Putamen (tissue), 1 donor: Measurements from ENCODE around the gene TRAK2.
"Not testable (repeated sequence)": the region's sequence is repeated elsewhere in the genome, so short reads cannot be mapped to it uniquely, and the experiment has no call there.

Source experiments
- DNase-seq: peaks from one replicate; pipeline ENCODE4 v3.0.0-alpha.2; 2016; ENCODE audit warnings: low spot score

The TRAK2 gene

DNA sequence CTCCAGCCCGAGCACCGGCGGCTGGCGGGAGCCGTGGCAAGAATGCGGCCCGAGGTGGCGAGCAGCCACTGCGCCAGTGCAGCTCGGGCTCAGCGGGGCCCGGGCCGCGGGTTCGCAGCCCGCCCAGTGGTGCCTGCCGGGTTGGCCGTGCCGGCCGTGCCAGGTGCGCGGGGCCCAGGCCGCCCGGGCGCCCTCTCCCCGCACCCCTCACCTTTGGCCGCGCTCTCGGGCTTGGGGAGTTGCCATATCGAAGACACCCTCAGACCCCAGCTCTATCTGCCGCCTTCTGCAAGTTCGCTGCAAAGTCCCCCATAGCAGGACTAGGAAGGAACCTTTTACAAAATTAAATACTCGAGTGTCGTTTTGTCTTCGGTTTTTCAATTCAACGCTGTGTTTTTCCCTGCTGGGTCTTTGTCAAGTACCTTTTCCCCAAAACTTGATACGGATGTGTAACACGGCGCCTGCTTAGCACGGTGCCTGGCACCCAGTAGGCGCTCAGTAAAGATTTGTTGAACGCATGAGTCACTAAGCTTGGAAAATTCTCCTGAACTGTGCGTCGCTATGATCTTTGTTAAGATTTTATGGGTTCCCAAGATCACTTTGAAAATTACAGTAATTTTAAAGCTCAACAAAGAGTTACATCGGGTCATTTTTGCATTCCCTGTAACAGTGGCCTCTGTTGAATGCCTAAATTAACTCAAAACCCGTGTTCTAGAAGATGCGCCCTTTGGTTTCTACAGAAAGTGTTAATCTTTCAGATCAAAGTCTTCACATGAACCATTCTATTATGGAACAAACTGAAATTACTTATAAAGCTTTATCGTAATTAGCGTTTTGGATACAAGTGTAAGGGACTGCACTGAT lies 1.0 kb upstream of the TRAK2 start:
- no peak for DNase-seq

DNA sequence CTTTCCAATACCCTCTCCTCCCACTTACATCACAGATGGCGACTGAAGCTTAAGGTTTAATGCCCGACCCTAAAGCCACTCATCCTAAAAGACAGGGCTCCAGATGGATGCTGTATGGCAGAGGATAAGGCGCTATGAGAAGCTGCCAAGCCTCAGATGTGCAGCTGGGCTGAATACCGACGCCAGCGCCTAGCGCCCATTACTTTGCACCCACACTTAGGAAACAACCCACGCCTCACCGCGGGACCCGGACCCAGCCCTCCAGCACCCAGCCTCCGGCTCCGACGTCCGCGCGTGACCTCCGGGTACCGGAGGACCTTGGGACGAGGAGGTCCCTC lies 335 bp downstream of the TRAK2 start:
- DNase-seq, result no peak

DNA sequence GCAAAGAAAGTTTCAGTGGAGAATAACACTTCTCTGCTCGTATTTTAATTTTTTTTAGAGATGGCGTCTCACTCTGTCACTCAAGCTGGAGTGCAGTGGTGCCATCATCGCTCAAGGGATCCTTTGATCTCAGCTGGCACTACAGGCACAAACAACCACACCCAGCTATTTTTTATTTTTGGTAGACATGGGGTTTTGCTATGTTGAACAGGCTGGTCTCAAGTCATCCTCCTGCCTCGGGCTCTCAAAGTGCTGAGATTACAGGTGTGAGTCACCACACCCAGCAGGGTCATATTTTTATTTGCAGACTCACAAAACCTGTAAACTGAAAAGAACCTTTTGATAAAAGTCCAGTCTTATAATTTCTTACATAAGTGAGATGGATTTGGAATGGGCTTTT lies 2.6 kb downstream of the TRAK2 start:
- DNase-seq, result no peak

DNA sequence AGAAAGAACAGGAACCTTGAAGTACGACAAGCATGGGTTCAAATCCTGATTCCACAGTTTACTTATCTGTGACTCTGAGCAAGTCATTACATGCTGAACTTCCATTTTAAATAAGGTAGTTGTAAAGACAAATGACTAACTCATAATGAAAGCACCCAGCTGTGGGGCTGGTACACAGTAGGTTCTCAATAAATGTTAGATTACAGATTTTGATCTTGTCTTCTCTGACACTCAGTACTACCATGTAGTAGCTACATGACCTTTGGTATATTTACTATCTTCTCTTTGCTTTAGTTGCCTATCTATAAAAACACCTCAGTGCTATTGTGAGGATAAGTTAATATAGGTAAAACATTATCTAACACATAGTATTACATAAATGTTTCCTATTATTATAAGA lies 3.2 kb downstream of the TRAK2 start:
- DNase-seq, result no peak

DNA sequence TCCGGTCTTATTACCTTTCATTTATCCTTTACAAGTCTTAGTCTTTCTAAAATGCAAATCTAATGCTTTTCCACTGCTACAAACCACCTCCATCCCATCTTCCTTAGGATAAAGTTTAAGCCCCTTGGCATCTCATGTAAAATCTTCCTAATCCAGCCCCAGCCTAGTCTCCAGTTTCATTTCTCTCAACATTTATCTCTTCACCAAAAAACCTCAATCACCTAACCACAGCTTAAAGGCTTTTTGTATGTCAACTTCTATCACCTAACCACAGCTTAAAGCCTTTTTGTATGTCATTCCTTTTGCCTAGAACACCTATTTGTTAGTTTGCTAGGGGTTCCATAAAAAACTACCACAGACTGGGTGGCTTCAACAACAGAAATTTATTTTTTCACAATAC lies 4.2 kb downstream of the TRAK2 start:
- no peak for DNase-seq

DNA sequence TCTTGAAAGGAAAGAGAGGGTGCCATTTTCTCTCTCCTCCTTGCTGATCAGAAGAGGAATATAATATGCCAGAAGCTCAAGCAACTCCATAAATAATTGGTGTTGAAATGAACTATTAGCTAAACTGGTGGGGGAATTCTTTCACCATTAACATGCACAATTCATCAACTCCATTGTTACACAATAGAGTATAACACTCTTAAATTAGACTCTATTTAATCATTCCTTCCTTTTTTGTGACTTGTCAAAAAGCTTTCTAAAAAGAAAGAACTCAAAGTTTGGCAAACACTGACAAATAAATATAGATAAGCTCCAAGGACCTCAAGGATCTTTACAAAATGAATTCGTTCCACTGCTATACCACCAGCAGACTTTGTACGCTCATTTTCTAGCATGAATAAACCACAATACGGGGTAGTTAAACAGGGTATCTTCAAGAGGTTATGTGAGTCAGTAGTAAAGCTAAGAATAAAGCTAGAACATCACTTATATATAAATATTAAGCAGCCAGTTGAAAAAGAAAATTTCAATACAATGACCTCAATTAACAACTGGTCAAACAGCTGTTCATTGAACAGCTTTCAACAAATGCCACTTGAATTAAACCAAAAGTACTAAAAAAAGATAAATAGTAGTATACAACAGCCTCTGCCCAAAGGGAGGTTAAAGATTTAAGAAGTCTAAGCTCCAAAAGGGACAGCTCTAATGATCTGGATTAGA lies 6.4 kb downstream of the TRAK2 start:
- DNase-seq, result no peak

DNA sequence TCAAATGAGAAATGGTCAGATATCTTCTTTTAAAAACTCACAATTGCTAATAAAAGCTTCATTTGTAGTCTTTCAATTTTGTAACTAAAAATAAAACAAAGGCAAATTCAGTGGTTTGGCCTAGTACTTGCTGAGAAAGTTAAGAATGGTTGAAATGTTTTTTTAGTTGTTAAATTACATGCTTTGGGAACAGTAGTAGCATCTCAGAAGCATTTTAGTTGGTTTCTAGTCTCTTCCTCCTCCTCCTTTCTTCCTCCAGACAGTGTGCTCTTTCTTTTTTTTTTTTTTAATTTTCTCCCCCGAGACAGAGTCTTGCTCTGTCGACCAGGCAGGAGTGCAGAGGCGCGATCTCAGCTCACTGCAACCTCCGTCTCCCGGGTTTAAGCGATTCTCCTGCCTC lies 9.8 kb downstream of the TRAK2 start:
- DNase-seq, result no peak

DNA sequence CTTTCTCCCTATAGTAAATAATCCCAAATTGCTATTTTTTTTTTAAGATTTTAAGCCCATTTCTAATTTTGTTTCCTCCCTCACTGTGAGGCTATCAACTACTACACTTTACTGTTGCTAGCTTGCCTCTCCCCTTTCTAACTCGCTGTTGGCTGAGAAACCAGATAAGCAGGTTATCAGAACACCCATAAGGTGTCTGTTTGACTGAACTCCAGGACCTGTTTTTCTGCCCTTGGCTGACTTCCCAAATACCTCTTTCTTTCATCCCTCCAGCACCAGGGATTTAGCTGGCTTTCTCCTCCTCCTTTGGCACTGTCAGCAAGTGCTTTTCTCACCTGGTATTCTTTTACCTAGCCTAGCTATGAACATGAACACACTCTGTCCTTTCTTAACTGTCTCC lies 11.1 kb downstream of the TRAK2 start:
- no peak for DNase-seq

DNA sequence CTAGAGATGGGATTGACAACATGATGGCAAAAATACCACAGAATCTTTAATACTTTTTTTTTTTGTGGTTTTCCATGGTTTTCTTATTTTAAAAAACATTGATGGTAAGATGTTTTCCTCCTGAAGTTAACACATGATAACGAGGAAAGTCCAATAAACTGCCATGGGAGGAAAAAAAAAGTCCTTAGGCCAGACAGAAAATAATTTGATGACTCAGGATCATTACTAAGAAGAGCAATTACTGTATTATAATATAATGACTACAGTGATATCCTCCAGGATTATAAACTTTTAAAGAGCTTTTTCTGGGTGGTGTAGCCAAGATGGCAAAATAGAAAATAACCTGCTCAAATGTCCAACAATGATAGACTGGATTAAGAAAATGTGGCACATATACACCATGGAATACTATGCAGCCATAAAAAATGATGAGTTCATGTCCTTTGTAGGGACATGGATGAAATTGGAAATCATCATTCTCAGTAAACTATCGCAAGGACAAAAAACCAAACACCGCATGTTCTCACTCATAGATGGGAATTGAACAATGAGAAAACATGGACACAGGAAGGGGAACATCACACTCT lies 11.8 kb downstream of the TRAK2 start:
- not testable (repeated sequence) for DNase-seq

DNA sequence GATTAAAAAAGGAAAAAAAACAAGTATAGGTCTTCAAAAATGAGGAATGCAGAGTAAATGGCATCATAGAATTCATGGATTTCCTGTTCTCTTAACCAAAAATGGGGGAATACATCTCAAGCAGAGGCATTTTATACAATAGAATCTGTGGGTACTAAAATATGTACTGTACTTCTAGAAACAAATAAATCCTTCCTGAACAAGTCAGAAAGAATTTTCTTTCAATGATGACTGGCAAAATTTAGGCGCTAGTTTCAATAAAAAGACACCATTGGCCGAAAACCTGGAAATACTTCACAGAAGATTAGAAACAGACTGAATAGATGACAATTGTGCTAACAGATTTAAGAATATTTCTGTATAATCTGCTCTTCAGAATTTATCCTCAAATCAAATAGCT lies 15.1 kb downstream of the TRAK2 start:
- DNase-seq, result no peak

DNA sequence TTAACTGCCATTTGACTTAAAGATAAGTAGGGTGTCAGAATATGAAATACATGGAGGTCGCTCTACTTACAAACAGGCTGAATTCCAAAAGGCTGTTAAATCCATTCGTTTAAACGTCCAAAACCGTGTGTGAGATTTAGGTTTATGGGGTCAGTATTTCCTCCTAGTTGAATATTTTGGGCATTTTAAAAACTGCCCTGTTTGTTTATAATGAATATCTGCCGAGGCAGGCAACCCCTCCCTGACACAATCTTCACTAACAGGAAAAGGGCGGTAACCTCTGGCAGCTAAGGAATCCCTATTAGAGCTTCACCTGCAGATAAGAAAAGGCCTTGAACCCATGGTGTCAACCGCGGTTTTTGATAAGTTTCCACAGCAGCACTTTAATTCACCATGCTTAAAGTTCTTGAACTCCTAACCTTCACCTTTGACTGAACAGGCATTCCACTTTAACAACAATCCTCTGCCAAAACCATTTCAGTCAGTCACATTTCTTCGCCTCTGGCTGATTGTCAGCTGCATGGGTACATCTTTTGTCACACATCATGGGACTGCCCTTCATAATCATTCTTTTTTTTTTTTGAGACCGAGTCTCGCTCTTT lies 17.8 kb downstream of the TRAK2 start:
- no peak for DNase-seq

DNA sequence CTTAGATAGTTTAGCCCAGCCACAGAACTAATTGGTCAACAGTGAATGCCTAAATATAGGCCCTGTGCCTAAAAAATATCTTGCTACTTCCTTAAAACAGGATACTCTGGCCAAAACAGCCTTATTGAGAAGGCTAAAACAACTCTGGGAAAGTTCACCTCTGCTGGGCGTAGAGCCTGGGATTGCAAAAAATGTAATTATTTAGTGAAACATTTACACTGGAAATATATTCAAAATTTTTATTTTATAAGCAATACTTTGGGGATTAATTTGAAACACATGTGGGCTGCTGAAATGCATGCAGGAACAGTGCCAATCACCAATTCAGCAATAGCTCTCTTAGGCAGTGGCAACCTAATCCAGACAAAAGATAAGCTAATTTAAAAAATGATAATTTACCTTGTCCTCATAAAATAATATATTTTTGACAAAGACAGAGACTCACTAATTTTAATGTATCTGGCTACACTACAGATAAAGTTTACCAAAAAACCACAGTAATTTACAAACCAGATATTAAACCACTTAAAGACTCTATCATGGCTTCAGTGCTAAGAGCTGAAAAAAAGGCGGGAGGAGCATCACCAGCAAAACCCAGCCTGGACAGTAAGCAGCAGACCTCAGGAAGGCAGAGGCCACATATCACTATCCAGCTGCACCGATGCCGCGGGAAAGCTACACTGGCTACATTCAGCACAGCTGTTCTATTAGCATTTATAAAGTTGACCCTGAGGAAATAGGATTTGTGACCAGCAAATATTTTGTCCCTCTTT lies 18.5 kb downstream of the TRAK2 start:
- no peak for DNase-seq

DNA sequence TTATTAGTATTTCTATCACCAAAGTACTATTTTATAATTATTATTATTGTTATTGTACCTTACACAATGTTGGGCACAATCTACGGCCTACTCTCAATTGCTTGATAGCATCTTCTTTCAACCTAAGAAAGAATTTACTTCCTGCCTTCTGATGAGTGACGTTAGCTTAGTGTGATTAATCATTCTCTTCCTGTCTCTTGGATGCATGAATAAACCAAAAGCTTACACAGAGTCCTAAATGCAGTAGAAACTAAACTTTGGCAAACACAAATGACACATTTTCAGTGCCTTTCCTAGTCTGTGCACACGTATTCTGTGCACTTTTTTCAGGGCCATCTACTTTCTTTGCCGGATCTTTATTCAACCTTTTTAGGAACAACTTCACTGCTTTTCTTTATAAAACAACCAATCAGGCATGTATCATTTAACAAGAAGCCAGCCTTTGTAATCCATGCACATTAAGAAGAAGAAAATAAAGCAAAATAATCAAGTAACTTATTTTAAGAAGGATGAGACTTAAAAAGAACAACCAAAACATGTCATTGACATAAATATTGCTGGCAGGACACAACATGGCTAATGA lies 19.1 kb downstream of the TRAK2 start:
- DNase-seq, result no peak

DNA sequence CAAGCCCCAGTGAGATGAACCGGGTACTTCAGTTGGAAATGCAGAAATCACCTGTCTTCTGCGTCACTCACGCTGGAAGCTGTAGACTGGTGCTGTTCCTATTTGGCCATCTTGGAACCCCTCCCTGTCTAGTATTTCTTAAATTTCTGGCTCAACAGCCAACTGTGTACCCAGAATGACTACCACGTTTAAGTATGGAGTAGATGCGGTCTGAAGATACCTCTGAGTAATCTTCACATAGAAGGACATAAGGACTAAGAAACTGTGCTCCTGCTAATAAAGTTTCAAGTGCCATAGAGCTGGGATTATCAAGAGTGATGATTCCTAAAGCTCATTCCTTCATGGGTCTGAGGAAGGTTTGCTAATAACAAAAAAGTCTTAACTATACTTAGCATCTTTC lies 20.4 kb downstream of the TRAK2 start:
- DNase-seq, result no peak

DNA sequence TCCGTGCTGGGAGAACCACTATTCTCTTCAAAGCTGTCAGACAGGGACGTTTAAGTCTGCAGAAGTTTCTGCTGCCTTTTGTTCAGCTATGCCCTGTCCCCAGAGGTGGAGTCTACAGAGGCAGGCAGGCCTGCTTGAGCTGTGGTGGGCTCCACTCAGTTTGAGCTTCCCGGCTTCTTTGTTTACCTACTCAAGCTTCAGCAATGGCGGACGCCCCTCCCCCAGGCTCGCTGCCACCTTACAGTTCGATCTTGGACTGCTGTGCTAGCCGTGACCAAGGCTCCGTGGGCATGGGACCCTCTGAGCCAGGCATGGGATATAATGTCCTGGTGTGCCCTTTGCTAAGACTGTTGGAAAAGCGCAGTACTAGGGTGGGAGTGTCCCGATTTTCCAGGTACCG lies 20.9 kb downstream of the TRAK2 start:
- not testable (repeated sequence) for DNase-seq

DNA sequence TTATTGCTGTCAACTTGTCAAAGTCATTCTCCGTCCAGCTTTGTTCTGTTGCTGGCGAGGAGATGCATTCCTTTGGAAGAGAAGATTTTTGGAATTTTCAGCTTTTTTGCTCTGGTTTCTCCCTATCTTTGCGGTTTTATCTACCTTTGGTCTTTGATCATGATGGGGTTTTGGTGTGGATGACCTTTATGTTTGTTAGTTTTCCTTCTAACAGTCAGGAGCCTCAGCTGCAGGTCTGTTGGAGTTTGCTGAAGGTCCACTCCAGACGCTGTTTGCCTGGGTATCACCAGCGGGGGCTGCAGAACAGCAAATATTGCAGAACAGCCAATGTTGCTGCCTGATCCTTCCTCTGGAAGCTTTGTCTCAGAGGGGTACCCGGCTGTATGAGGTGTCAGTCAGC lies 21.4 kb downstream of the TRAK2 start:
- not testable (repeated sequence) for DNase-seq

DNA sequence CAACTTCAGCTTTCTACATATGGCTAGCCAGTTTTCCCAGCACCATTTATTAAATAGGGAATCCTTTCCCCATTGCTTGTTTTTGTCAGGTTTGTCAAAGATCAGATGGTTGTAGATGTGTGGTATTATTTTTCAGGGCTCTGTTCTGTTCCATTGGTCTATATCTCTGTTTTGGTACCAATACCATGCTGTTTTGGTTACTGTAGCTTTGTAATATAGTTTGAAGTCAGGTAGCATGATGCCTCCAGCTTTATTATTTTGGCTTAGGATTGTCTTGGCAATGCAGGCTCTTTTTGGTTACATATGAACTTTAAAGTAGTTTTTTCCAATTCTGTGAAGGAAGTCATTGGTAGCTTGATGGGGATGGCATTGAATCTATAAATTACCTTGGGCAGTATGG lies 22.9 kb downstream of the TRAK2 start:
- not testable (repeated sequence) for DNase-seq

DNA sequence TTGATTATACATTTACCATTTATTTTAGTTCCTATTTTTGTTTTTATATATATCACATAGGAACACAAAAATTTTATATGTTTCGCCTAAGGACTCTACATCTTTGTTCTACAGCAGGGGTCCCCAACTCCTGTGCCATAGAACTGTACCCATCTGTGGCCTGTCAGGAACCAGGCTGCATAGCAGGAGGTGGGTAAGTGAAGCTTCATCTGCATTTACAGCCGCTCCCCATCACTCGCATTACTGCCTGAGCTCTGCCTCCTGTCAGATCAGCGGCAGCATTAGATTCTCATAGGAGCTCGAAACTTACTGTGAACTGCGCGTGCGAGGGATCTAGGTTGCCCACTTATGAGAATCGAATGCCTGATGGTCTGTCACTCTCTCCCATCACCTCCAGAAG lies 25.3 kb downstream of the TRAK2 start:
- DNase-seq, result no peak

DNA sequence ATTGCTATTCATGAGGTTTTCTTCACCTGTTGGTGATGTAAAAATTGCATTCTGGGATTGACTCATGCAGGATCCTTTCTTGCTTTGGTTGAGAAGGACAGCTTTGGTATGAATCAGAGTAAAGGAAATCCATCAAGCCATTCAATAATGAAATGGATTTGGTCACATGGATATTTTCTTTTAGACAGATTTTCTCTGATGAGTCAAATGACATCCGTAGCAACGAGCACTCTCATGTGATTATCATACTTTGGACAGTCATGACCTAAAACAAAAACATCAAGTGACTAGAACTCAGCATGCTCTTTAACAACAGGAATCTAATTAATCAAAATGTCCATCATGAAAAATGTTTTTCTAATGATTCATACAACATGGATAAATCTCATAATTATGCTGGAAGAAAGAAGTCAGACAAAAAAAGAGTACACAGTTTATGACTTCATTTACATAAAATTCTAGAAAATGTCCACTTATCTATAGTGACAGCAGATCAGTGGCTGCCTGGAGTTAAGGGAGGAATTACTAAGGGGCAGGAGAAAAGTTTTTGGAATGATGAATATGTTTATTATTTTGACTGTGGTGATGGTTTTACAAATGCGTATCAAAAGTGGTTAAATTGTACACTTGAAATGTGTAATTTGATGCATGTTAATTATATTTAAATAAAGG lies 30.7 kb downstream of the TRAK2 start:
- DNase-seq, result no peak

DNA sequence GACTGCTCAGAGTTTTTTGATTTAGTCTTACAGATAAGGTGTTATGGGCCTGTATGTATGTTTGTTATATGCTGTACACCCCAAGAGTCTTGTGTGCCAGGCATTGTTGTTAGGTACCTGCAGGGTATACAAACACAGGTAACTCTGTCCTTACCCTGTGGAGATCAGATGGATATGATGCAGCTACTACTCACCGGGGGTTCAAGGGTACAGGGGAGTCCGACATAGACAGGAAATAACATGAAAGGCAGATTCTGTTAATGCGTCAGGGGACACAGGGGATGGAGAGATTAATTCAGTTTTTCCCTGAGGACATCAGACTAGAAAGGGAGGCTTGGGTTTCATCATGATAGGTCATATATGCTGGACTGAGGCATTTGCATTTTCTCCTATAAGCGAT lies 31.3 kb downstream of the TRAK2 start:
- DNase-seq, result no peak

DNA sequence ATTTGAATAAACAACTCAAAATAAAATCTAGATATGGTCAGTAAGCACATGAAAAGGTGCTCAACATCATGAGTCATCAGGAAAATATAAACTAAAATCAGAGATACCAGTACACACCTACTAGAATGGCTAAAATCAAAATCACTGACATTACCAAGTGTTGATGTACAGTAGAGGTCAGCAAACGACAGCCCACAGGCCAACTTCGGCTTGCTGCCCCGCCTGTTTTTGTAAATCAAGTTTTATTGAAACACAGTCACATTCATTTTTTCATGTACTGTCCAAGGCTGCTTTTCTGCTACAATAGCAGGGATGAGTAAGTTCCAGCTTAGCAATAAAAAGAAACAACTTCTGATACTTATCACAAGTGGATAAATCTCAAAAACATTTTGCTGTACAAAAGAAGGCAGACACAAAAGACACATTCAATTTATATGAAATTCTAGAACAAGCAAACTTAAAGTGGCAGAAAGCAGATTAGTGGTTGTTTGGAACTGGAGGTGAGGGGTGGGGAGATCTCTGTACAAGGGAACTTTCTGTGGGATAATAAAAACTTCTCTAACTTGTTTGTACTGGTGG lies 32.1 kb downstream of the TRAK2 start:
- DNase-seq, result no peak
